ENCODE results near the gene STK32C. TPM values are rescaled to one million over a fixed set of nuclear protein-coding genes. Genes with fewer than 3 reads are reported as not detected.

The STK32C gene
- total RNA-seq, 1 donor from 2014 or later = 13.0 TPM

- H3K4me3 ChIP-seq (ENCODE audit: low read depth, low read length) = no peak overlapping the region
- TF ChIP-seq, protein P1, sequence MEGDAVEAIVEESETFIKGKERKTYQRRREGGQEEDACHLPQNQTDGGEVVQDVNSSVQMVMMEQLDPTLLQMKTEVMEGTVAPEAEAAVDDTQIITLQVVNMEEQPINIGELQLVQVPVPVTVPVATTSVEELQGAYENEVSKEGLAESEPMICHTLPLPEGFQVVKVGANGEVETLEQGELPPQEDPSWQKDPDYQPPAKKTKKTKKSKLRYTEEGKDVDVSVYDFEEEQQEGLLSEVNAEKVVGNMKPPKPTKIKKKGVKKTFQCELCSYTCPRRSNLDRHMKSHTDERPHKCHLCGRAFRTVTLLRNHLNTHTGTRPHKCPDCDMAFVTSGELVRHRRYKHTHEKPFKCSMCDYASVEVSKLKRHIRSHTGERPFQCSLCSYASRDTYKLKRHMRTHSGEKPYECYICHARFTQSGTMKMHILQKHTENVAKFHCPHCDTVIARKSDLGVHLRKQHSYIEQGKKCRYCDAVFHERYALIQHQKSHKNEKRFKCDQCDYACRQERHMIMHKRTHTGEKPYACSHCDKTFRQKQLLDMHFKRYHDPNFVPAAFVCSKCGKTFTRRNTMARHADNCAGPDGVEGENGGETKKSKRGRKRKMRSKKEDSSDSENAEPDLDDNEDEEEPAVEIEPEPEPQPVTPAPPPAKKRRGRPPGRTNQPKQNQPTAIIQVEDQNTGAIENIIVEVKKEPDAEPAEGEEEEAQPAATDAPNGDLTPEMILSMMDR (conservative IDR thresholded peaks at IDR 0.05; ENCODE audit: low read depth, low read length) = no peak
- DNase-seq (ENCODE audit: low read depth) = no peak
Observed at GRCh38 chr10:132237396-132237795, 70.4 kb downstream of the STK32C start.

- no peak overlapping the region for H3K4me3 ChIP-seq (ENCODE audit: low read depth, low read length)
- no peak for DNase-seq (ENCODE audit: low read depth)
- TF ChIP-seq, protein P1 (conservative IDR thresholded peaks at IDR 0.05; ENCODE audit: low read depth, low read length) = no peak
Observed at GRCh38 chr10:132236881-132237280, 70.9 kb downstream of the STK32C start.

DNA sequence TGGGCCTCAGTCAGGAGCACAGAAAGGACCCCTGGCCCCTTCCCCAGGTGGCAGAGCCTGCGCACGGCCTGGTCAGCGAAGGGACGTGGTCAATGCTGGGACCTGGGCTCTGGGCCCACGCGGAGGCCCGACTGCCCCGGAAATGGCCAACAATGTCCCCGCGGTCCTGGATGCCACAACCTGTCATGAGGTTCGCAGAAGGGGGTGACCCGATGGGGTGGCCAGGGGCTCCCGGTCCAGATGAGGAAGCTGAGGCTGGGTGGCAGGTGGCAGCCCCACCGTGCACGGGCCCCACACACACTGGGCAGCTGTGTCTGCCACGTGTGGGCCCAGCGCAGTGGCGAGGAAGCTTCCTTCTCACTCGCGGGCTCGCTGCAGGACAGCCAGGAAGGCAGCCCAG, 71.6 kb downstream of the STK32C start:
- no peak for DNase-seq (ENCODE audit: low read depth)
- H3K4me3 ChIP-seq (ENCODE audit: low read depth, low read length) = no peak overlapping the region
- TF ChIP-seq, protein P1 (conservative IDR thresholded peaks at IDR 0.05; ENCODE audit: low read depth, low read length) = no peak

DNA sequence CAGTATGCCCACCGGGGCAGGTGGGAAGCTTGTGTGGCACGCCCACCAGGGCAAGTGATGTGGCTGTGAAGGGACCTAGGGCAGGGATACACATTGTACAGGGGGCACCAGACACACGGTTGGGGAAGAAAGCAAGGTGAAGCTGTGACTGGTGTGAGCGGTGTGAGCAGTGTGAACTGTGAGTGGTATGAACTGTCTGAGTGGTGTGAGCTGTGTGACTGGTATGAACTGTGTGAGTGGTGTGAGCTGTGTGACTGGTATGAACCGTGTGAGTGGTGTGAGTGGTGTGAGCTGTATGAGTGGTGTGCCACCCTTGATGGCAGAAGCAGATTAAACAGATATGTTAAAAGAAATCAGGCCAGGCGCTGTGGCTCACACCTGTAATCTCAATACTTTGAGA, 72.9 kb downstream of the STK32C start:
- no peak overlapping the region for H3K4me3 ChIP-seq (ENCODE audit: low read depth, low read length)
- no peak for DNase-seq (ENCODE audit: low read depth)
- TF ChIP-seq, protein P1 (conservative IDR thresholded peaks at IDR 0.05; ENCODE audit: low read depth, low read length) = no peak

- no peak for DNase-seq (ENCODE audit: low read depth)
- TF ChIP-seq, protein P1 (conservative IDR thresholded peaks at IDR 0.05; ENCODE audit: low read depth, low read length) = no peak
- no peak overlapping the region for H3K4me3 ChIP-seq (ENCODE audit: low read depth, low read length)
Observed at GRCh38 chr10:132233501-132234085, 74.2 kb downstream of the STK32C start.

- TF ChIP-seq, protein P1 (conservative IDR thresholded peaks at IDR 0.05; ENCODE audit: low read depth, low read length) = no peak
- H3K4me3 ChIP-seq (ENCODE audit: low read depth, low read length) = no peak overlapping the region
- DNase-seq (ENCODE audit: low read depth) = no peak
Observed at GRCh38 chr10:132232981-132233380, 74.8 kb downstream of the STK32C start.
